Measurements from ENCODE around the gene MAPK8IP2.
A peak's percentile ranks its signal among the peaks of the same experiment; 100 is the strongest.

The MAPK8IP2 gene

DNA sequence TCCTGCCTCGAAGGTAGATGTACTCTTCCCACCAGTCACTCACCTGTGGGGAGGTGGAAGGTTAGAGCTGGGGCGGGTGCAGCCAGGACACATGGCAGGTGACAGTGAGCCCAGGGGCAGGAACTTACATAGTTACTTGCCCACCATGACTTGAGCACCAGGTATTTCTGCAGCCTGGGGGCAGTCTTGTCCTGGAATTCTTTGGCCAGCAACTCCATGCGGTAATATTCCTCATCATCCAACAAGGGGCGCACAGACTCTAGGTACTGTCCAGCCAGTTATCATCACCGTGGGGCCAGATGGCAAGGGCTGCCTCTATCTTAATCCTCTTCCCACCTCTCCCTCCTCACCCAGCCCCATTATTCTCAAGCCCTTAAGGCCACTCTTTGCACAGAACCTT lies 24.5 kb upstream of the MAPK8IP2 start:
- peak; percentile 53 for DNase-seq

DNA sequence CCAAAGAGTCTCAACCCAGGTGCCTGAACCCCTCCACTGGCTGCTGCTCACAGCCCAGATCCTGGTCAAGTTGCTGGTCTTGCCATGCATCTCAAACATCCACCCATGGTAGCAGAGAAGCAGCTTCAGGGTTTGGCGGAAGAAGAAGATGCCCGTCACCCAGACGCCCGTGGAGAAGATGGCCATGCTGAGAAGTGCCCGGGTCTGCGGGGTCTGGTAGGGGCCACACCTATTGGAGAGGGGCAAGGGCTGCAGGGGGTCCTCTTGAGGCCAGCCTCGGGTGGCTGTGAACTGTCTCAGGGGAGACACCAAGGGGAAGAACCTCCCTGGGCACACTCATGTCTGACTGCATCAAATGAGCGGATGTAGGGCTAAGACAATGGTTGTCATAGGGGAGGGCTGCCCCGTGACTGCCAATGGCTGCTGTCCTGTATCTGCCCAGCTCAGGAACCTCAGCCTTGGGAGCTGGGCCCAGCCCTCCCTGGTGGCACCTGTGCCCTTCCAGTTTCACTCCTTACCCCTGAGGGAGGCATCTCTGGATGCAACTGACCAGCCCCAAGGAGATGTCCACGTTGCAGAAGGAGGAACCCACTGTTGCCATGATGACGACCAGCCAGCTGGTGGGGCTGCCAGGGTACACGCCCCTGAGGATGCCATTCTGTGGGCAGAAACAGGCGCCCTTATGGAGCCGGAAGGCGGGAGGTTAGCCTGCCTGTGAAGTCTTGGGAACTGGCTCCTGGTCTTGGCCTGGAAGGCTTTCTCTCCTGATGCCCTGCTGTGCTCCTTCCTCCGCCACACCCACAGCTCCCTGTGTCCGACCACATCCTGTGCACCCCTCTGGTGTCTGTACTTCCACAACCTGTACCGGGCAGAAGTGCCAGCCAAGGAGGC lies 23.5 kb upstream of the MAPK8IP2 start:
- no peak for DNase-seq

DNA sequence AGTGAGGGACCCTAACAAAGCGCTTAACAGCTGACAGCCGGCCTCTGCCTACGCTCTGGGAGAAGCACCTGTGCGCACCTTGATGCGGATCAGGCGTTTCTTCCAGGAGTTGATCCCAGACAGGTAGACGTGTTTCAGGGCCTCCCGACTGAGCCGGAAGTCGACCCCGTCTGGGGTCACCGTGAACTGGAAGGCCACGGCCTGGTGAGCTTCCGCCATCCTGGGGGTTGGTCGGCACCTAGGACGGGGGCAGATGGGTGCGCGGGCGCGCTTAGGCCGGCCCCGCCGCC lies 23.0 kb upstream of the MAPK8IP2 start:
- no peak for DNase-seq

DNA sequence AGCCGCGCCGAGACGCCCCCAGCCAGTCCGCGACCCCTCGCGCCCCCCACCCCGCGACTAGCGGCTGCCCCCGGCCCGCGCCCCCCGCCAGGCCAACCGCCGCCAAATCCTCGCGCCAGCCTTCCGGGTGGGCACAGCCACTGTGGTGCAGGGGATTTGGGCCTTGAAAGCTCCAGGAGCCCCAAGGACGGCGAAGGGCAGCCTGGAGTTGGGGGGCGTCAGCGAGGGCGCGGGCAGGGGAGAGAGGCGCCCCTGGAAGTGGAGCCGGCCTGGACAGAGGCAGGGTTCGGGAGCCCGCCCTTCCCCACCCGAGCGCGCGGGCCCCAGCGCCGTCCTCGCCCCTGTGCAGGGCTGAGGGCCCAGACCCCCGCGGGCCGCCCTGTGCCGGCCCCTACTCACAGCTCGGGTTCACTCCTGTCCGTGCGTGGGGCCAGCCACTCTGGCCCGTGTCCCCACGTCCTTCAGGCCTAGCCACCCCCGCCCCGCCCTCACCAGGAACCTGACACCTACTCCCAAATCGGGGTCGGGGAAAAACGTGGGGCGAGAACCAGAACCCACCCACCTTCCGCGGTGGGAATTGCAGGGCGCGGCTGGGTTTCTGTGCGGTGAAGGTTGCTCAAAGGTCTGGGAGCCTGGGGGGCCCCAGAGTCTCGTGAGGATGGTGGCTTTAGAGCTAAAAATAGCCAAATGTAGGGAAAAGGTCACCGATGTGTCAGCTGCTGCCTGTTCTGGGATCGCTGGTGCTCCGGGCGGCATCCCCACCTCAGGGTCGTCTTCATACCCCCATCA lies 22.4 kb upstream of the MAPK8IP2 start, which contains the start of gene CPT1B:
TSS of gene CPT1B (minus strand) at position 441 of the 789 bp plus-strand sequence. CDS start 512 bp downstream, outside the sequence.
- peak; percentile 44 for DNase-seq

DNA sequence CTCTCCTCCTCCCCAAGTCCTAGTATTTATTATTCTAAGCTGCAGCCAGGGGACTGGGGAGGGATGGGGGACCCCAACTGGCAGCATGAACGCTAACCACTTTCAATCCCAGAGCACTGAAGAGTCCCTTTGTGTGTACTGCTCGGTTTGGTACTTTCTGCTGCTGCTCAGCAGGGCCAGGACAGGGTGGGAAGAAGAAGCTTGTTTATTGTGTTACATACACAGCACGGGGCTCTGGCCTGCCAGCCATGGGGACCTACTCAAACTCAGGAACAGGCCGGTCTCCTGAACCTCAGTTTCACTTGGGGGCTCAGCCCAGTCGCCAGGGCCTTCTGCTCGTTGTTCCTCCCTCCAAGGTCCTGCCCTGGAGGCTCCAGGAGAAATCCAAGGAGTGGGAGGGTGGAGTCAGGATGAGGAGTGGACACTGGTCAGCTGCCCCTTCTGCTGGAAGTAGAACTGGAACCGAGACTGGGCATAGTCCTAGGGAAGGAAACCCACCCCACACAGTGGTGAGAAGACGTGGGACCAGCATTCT lies 21.8 kb upstream of the MAPK8IP2 start:
- no peak for DNase-seq

DNA sequence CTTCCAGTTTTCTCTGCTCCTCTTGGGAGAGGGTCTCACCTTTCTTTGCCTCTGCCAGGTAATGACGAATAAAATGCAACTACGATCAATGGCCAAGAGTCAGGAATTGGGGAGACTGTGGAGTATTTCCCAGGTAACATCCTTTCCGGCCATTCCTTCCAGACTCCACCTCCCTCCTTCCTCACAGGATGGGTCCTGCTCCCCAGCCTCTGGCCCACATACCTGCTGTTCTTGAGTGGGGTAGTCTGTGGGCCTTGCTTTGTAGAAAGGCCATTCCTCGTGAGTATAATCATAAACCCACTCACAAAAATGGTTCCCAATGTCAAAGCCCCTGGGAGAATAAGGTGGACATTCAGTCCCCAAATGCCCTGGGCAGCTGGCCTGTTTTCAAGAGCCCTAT lies 20.8 kb upstream of the MAPK8IP2 start:
- no peak for DNase-seq

DNA sequence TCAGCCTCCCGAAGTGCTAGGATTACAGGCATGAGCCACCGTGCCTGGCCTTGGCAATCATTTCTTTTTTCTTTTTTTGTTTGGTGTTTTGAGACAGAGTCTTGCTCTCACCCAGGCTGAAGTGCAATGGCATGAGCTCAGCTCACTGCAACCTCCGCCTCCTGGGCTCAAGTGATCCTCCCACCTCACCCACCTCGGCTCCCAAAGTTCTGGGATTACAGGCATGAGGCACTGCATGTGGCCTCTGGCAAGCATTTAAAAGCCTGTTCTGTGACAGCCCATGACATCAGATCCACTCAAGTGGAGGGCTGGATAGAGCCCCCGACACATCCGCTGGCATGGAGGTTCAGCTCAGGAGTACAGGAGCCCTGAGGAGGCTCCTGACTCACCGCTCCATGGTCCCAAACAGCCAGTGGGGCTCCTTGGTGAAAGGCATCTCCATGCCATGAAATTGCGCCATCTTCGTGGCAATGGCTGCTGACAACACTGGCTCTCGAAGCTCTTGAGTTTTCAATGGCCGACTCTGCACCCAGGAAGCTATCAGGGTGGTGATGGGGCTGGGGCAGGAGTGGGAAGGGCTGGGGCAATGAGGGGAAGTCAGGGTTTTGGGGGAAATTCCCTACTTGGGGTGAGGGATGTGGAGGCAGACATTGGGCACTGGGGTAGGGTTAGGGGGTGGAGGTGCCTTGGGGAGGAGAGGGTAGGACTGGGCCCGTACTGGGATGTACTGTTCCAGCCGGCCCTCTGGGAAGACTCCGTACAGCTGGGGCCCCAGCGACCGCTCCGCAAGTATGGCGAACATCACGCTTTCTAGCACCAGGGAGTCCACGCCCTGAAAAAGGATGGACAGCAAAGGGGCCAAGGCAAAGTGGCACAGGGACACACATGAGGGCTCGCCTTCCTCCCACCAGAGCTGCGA lies 19.3 kb upstream of the MAPK8IP2 start:
- DNase-seq, result no peak

DNA sequence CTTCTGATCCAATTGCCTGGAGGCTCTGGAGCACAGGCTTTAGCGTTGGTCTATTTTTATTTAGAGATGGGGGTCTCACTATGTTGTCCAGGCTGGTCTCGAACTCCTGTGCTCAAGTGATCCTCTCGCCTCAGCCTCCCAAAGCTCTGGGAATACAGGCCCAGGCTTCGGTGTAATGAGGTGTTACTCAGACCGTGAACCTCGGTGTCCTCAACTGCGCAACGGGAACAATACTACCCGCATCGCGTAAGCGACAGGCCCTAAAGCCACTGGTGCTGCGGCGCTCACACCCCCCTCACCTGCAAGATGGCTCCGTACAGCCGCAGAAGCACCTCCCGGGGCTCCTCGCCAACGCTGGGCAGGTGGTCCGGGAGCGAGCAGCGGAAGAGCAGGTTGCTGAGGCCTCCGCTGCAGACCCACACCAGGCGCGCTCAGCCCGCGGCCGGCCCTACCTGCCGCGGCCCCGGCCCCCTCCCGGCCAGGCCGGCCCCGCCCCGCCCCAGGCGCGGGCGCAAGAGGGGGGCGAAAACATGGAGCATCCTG lies 18.6 kb upstream of the MAPK8IP2 start:
- DNase-seq, result no peak

DNA sequence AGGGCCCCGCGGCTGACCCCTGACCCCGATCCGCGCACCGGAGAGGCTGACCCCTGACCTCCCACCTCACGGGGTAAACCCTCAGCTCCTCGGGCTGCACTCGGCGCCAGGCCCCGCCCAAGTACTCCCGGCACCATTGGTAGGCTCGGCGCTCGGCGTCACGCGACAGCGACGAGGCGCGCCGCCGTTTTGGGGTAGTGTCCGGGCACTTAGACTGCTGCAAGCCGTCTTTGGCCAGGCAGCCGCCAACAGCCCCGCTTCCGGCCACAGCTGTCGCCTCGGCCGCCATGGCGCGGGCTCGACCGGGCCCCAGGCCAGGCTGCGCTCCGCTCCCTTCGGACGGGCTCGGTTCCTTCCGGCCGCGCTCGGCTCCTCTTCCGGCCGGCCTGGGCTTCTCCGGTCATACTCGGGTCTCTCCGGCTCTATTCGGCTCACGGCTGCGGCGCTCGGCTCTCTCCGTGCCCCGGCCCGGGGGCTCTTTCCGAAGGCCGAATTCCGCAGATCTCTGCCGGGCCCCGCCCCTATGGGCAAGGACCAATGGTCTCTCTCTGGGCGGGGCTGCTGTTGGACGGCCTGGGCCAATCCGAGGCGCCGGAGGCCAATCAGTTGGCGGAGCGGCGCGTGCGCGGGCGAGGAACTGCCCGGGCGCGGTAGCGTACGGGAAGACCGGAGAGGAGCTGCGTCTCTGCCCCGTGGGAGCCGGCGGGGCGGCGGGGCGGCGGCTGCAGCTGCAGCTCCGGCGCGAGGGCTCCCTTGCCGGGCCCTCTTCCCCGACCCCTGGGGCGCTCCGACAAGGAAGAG lies 17.9 kb upstream of the MAPK8IP2 start, which contains the start of gene CHKB:
TSS of gene CHKB (minus strand) at position 357 of the 801 bp plus-strand sequence. CDS start at position 289, 68 bp downstream.
- DNase-seq, result peak; percentile 98

DNA sequence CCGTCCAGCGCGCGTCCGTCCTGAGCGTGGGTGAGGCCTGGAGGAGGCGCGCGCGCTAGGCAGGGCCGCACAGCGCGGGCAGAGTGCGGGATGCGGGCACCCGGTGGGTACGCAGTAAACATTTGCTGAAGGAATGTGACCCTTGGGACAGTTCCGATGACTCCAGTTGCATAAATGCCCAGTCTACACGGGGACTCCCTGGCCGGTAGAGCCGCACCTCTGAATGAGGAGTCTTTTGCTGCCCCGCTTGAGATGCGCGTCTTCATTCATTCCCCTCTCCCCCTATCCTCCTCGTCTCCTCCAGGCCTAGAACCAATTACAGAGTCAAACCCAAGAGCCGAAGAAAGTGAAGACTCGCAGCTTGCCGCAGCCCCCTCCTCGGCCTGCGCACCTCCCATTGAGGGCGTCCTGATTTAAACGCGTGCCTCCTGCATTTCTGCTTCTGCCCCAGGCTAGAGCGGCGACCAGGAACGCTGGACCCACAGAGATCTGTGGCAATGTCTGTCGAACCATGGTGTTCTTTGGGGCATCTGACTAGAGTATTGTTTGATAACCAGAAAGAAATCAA lies 17.2 kb upstream of the MAPK8IP2 start:
- DNase-seq, result no peak

DNA sequence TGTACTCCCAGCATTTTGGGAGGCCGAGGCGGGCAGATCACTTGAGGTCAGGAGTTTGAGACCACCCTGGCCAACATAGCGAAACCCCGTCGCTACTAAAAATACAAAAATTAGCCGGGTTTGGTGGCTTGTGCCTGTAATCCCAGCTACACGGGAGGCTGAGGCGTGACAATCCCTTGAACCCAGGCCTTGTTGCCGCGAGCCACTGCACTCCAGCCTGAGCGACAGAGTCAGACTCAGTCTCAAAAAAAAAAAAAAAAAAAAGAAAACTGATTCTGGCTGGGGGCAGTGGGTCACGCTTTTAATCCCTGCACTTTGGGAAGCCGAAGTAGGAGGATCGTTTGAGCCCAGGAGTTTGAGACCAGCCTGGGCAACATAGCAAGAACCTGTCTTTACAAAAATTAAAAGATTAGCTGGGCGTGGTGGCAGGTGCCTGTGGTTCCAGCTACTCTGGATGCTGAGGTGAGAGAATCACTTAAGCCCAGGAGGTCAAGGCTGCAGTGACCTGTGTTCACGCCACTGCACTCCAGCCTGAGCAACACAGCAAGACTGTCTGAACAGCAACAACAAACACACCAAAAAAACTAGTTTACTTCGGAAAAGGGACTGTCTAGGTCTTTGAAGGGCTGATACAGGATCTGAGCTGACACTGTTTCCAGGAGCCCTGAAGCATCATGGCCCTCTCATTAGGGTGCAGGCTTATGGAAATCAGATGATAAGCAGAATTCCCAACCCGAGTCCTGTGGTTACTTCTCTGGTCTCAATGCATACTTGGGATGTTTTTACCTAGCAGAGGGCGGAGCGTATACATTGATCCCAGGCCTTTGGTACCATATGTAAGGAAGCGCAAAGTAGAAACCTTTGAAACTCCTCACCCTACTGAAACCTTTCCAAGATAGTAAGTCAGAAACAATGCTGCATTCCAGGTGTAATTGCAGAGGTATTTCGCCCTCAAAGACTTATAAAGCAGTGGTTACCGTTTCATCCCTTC lies 16.2 kb upstream of the MAPK8IP2 start:
- DNase-seq, result no peak

DNA sequence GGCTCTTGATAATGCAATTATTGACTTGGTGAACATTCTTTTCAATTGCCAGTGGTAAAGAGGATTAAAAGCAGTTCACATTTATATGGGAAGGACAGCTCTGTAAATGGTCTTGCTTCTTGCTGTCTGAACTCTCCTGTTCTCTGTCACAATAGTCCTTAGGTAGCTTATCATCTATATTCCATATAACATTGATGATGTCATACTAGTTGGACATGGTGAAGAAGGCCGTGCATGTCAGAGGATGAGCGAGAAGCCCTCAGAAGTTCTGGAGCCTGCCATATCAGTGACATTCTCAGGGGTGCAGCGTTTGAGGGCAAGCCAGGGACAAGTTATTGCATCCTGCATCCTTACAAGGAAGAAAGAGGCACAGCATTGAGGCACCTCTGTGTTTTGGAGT lies 15.4 kb upstream of the MAPK8IP2 start:
- DNase-seq, result no peak

DNA sequence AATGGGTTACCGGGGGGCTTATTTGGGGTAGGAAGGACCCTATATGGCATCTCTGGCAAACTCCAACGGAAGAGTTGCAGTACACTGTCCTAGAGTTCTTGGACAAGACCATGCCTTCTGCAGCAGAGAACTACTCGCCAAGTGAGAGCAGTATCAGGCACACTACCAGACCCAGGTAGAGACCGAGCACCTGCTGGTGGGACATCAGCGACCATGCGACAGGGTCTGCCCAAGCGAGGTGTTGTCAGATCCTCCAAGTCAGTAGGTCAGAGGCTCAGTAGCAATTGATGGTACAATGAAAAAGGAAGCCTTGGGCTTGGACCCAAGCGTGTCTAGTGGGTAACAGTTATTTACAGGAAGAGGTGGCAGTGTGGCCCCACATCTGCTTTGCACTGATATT lies 14.8 kb upstream of the MAPK8IP2 start:
- no peak for DNase-seq

DNA sequence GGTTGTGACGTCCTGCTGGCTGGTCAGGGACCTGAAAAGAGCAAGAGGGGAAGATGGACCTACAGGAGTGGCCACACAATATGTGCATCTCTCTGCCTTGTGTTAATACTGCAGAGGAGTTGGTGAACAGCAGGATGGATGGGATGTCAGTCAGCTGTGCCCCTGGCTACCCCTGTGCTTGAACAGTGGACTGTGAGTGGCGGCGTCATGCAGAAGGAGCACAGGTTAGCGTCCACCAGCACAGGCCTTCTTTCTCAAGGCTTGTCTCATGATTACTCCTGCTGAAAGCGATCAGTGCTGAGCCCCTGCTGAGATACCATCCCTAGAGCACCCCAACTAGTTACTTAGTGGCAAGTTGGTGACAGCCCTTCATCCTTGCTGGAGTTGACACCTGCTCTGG lies 14.2 kb upstream of the MAPK8IP2 start:
- no peak for DNase-seq

DNA sequence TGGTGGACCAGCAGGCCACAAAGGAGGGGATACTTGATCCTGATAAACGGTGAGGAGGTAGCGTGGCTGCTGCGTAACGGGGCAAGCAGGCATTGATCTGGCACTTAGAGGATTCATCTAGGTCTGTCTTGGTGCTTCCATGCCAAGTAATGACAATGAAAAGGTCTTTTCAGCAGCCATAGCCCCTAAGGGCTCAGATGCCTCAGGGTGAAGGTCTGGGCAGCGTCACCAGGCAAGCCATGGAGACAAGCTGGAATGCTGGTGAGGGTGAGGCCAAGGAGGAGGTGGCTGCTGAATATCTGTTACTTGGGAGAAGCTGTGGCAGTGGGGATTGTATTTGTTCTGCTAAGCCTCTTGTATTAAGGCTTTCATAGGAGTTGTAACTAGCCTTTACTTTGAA lies 13.2 kb upstream of the MAPK8IP2 start:
- no peak for DNase-seq

DNA sequence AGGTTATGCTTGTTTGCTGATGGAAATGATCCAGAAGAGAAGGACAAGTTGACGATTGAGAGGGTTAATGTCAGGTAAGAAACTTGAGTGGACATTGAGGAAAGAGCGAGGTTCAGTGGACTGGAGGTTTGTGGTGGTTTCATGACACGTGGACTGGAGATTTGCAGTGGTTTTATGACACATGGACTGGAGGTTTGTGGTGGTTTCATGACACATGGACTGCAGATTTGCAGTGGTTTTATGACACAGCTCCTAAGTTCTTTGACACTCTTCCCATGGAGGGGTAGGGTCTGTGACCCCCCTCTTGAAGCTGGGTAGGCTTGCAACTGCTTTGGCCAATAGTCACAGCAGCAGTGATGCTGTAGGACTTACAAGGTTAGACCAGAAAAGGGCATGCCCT lies 5.4 kb upstream of the MAPK8IP2 start:
- DNase-seq, result no peak

DNA sequence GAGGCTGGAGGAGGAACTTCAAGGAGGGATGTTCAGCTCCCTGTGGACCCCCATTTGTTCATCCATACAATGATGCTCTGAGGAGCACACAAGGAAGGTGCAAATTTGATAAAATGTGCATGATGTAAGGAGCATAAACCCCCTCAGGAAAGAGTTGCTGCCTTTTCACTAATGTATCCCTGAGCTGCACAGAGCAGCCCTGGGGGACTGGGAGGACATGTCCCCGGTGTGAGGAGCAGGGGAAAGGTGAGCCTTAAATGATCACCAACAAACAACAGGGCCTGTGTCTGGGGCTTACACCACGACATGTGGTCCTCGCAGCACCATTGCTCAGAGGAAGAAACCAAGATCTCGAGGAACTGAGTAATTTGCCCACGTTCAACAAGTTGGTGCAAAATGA lies 3.5 kb upstream of the MAPK8IP2 start:
- DNase-seq, result no peak

DNA sequence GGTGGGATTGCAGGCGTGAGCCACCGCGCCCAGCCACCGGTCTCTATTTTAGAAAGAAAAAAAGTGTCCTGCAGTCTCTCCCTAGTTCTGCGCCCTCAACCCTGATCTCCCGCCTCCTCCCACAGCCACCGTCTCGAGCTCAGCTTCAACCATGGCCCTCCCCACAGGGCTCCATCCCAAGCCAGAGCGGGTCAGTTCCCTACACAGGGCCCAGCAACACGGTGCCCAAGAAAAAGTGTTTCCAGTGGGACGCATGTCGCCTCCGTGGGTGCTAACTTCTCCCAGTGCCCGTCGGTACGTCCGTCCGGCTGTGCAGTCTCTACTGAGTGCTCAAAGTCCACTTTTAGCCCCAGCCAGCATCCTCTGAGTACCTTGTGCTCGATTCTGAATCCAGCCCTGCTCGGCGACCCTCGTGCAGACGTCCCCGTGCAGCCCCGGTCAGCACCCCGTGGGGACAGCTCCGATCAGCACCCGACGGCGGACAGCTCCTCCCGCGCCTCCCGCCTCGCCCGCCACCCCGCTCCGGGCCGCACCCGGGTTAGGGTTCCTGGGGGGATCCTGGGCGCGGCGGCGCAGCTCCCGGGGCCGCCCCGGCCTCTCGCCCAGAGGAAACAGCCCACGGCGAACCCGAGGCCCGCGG lies 657 bp upstream of the MAPK8IP2 start:
- DNase-seq, result peak; percentile 42
